ENCODE measurements around the gene GNL3.
"Not testable (repeated sequence)": the region's sequence is repeated elsewhere in the genome, so short reads cannot be mapped to it uniquely, and the experiment has no call there.

Gene GNL3

GRCh38 chr3:52721002-52721729, 35.3 kb downstream of the GNL3 start:
- no peak for DNase-seq (ENCODE audit: low read depth, low spot score)

GRCh38 chr3:52721730-52722008, 35.8 kb downstream of the GNL3 start:
- DNase-seq (ENCODE audit: low read depth, low spot score): no peak

- DNase-seq (ENCODE audit: low read depth, low spot score): no peak
Measured at GRCh38 chr3:52722491-52722890, 36.7 kb downstream of the GNL3 start.

- no peak for DNase-seq (ENCODE audit: low read depth, low spot score)
Measured at GRCh38 chr3:52723935-52724334, 38.1 kb downstream of the GNL3 start.

GRCh38 chr3:52724511-52724910, 38.7 kb downstream of the GNL3 start:
- no peak for DNase-seq (ENCODE audit: low read depth, low spot score)

- not testable (repeated sequence) for DNase-seq (ENCODE audit: low read depth, low spot score)
Measured at GRCh38 chr3:52728753-52729152, 42.9 kb downstream of the GNL3 start.

GRCh38 chr3:52730681-52731080, 44.8 kb downstream of the GNL3 start:
- no peak for DNase-seq (ENCODE audit: low read depth, low spot score)

- DNase-seq (ENCODE audit: low read depth, low spot score): no peak
Measured at GRCh38 chr3:52731590-52731989, 45.8 kb downstream of the GNL3 start.

- no peak for DNase-seq (ENCODE audit: low read depth, low spot score)
Measured at GRCh38 chr3:52733256-52733891, 47.5 kb downstream of the GNL3 start.

- DNase-seq (ENCODE audit: low read depth, low spot score): no peak
Measured at GRCh38 chr3:52739730-52740129, 53.9 kb downstream of the GNL3 start.

- DNase-seq (ENCODE audit: low read depth, low spot score): no peak
Measured at GRCh38 chr3:52742418-52743041, 56.7 kb downstream of the GNL3 start.

GRCh38 chr3:52743152-52743551, 57.3 kb downstream of the GNL3 start:
- no peak for DNase-seq (ENCODE audit: low read depth, low spot score)

- no peak for DNase-seq (ENCODE audit: low read depth, low spot score)
Measured at GRCh38 chr3:52743721-52744120, 57.9 kb downstream of the GNL3 start.

All from activated CD4-positive, CD25-positive, alpha-beta regulatory T cell treated with anti-CD3 and anti-CD28 coated beads, Interleukin-2, amount 50 U/mL, for 16 hours (primary cell).